HCT116 (cell line): ENCODE data around the gene REN. TPM values are rescaled to one million over a fixed set of nuclear protein-coding genes. Genes with fewer than 3 reads are reported as not detected.
A peak's percentile ranks its signal among the peaks of the same experiment; 100 is the strongest.

Experiments
- ATAC-seq: fragments of 200-7000 bp; cut with Tn5 transposase; 2 replicates; pipeline ENCODE4 v1.9.1; 2020; ENCODE audit warnings: mild to moderate bottlenecking, moderate library complexity
- Bru-seq: library from RNA; stranded (reverse); fragments of 400-500 nt; gene quantifications from one replicate; lab custom pipeline; 2021; lab: Mats Ljungman, UMichigan
- BruChase-seq, 2 experiments: library from RNA; stranded (reverse); fragments of 400-500 nt; gene quantifications; one replicate each; lab custom pipeline; 2021; lab: Mats Ljungman, UMichigan
- BruUV-seq: library from RNA; stranded (reverse); fragments of 400-500 nt; replicated peaks from 2 replicates; lab custom pipeline; 2021; lab: Mats Ljungman, UMichigan
- CTCF ChIA-PET: fragments of 300-600 bp; sonication (Branson Sonifier 250); formaldehyde crosslinking; loops from one replicate; lab custom pipeline; 2021; ENCODE audit warnings: antibody characterized with exemption; lab: Charles Lee
- POLR2A ChIA-PET: fragments of 300-600, 350-600 bp; sonication (Branson Sonifier 250); formaldehyde crosslinking; loops from one replicate; lab custom pipeline; 2021; ENCODE audit warnings: antibody characterized with exemption; lab: Charles Lee
- RAD21 ChIA-PET, 2 experiments: fragments of 300-600 bp; sonication (Branson Sonifier 250); formaldehyde crosslinking; loops; one replicate each; lab custom pipeline; 2023; ENCODE audit warnings: low total read pairs in 2 of 2; ENCODE audit not compliant: uncharacterized antibody in 2 of 2, unreplicated experiment in 2 of 2, low non-redundant PET in 1 of 2; lab: Charles Lee
- DNase-seq: peaks from one replicate; pipeline ENCODE4 v3.0.0-alpha.2; 2010; ENCODE audit warnings: low read depth, low spot score
- H2AFZ ChIP-seq: fragments of 200-600 bp; shearing (Covaris generic), sonication (generic); 2 replicates; pipeline ENCODE4 v1.6.1; 2017; ENCODE audit warnings: low read depth, mixed run types, mixed read lengths, antibody characterized with exemption, low read length; ENCODE audit not compliant: poor library complexity, severe bottlenecking
- H3K27ac ChIP-seq: 2 replicates; pipeline ENCODE4 v1.5.1; 2012; ENCODE audit warnings: low read depth, low read length
- H3K27me3 ChIP-seq: fragments of 200-600 bp; sonication (generic); 2 replicates; pipeline ENCODE4 v1.6.1; 2016; ENCODE audit warnings: mixed run types, low read length, mixed read lengths; ENCODE audit not compliant: insufficient read depth
- H3K36me3 ChIP-seq, 2 experiments: fragments of 200-500 bp in 1 of 2; fragments of 200-600 bp in 1 of 2; sonication (Bioruptor generic) in 1 of 2; sonication (generic) in 1 of 2; 2 replicates each; pipeline versions ENCODE4 v1.5.1 to v1.6.1; 2014 to 2016; ENCODE audit warnings: low read length in 2 of 2, inconsistent platforms in 1 of 2, mixed read lengths in 1 of 2, mixed run types in 1 of 2; ENCODE audit not compliant: insufficient read depth in 2 of 2, control insufficient read depth in 1 of 2
- H3K4me1 ChIP-seq, 2 experiments: fragments of 200-600 bp in 1 of 2; sonication (generic) in 1 of 2; 2 replicates each; pipeline versions ENCODE4 v1.5.1 to v1.6.1; 2012 to 2017; ENCODE audit warnings: low read length in 2 of 2, inconsistent platforms in 1 of 2, mild to moderate bottlenecking in 1 of 2, mixed read lengths in 1 of 2, mixed run types in 1 of 2, moderate library complexity in 1 of 2; ENCODE audit not compliant: insufficient read depth in 2 of 2, control insufficient read depth in 1 of 2
- H3K4me2 ChIP-seq: fragments of 200-600 bp; sonication (generic); 2 replicates; pipeline ENCODE4 v1.6.1; 2017; ENCODE audit warnings: mixed run types, low read length, mixed read lengths
- H3K4me3 ChIP-seq, 2 experiments: fragments of 200-600 bp in 1 of 2; sonication (generic) in 1 of 2; replicated peaks in 1 of 2; 2 replicates each; pipeline ENCODE4 v1.5.1; 2011 to 2016; ENCODE audit warnings: low read length in 2 of 2, control low read depth in 1 of 2, low read depth in 1 of 2, mild to moderate bottlenecking in 1 of 2, mixed read lengths in 1 of 2, mixed run types in 1 of 2
- H3K79me2 ChIP-seq: fragments of 200-600 bp; sonication (generic); 2 replicates; pipeline ENCODE4 v1.6.1; 2017; ENCODE audit warnings: mild to moderate bottlenecking, mixed run types, low read length, moderate library complexity, mixed read lengths; ENCODE audit not compliant: insufficient read depth
- H3K9ac ChIP-seq: fragments of 200-600 bp; sonication (generic); 2 replicates; pipeline ENCODE4 v1.6.1; 2016; ENCODE audit warnings: low read length, mixed read lengths
- H3K9me2 ChIP-seq: fragments of 200-600 bp; sonication (generic), shearing (Covaris generic); 2 replicates; pipeline ENCODE4 v1.6.1; 2017; ENCODE audit warnings: mixed run types, mild to moderate bottlenecking, moderate library complexity; ENCODE audit not compliant: insufficient read depth
- H3K9me3 ChIP-seq, 2 experiments: fragments of 200-500 bp in 1 of 2; fragments of 200-600 bp in 1 of 2; sonication (Bioruptor generic) in 1 of 2; sonication (generic) in 1 of 2; 2 replicates each; pipeline ENCODE4 v1.6.1; 2014 to 2017; ENCODE audit warnings: low read length in 2 of 2, mixed read lengths in 2 of 2, inconsistent platforms in 1 of 2, low read depth in 1 of 2, mild to moderate bottlenecking in 1 of 2, mixed run types in 1 of 2, moderate library complexity in 1 of 2; ENCODE audit not compliant: control insufficient read depth in 1 of 2, insufficient read depth in 1 of 2
- H4K20me1 ChIP-seq: fragments of 200-600 bp; sonication (generic), shearing (Covaris generic); 2 replicates; pipeline ENCODE4 v1.6.1; 2017; ENCODE audit warnings: mixed run types, mild to moderate bottlenecking, moderate library complexity; ENCODE audit not compliant: insufficient read depth
- EGR1 ChIP-seq: IDR thresholded peaks from 2 replicates; pipeline ENCODE4 v1.6.1; 2012; ENCODE audit warnings: low read depth
- EZH2 ChIP-seq: fragments of 200-600 bp; sonication (generic); IDR thresholded peaks from 2 replicates; pipeline ENCODE4 v1.6.1; 2017; ENCODE audit warnings: antibody characterized with exemption, mixed run types
- EZH2phosphoT487 ChIP-seq: fragments of 200-600 bp; IDR thresholded peaks from 2 replicates; pipeline ENCODE4 v1.6.1; 2018; ENCODE audit warnings: antibody characterized with exemption, borderline replicate concordance
- FOSL1 ChIP-seq: IDR thresholded peaks from 2 replicates; pipeline ENCODE4 v1.6.1; 2012; ENCODE audit warnings: low read depth
- JUND ChIP-seq: IDR thresholded peaks from 2 replicates; pipeline ENCODE4 v1.6.1; 2012
- RAD21 ChIP-seq: IDR thresholded peaks from 2 replicates; pipeline ENCODE4 v1.6.1; 2012; ENCODE audit warnings: low read depth, mild to moderate bottlenecking
- SIN3A ChIP-seq: IDR thresholded peaks from 2 replicates; pipeline ENCODE4 v1.6.1; 2012; ENCODE audit warnings: low read depth
- SP1 ChIP-seq: IDR thresholded peaks from 2 replicates; pipeline ENCODE4 v1.6.1; 2012; ENCODE audit warnings: low read depth
- TCF7L2 ChIP-seq: IDR thresholded peaks from 2 replicates; pipeline ENCODE4 v1.7.0; 2011; ENCODE audit warnings: borderline replicate concordance, inconsistent platforms; ENCODE audit not compliant: insufficient read depth, insufficient read length; ENCODE audit errors: extremely low read depth
- YY1 ChIP-seq: IDR thresholded peaks from 2 replicates; pipeline ENCODE4 v1.6.1; 2011; ENCODE audit warnings: low read length, low read depth, moderate library complexity, mild to moderate bottlenecking; ENCODE audit not compliant: insufficient replicate concordance; ENCODE audit errors: extremely low read depth
- ZNF274 ChIP-seq: fragments of 200-500 bp; sonication (Bioruptor generic); IDR thresholded peaks from 2 replicates; pipeline ENCODE4 v1.6.1; 2014; ENCODE audit warnings: mild to moderate bottlenecking, low read depth, low read length, inconsistent platforms
- intact Hi-C: fragments of 100-400 bp; cut with micrococcal nuclease; formaldehyde crosslinking; loops from 2 replicates; pipeline ENCODE4 v1.10.0; 2022
- long read RNA-seq: library from polyadenylated mRNA; unstranded; transcript quantifications from one replicate; pipeline ENCODE4 v2.0.0, GENCODE V29; 2021; ENCODE audit not compliant: unreplicated experiment
- polyA plus RNA-seq: library from polyadenylated mRNA; unstranded; fragments of >200 nt; gene quantifications from 2 replicates; pipeline ENCODE4 v1.2.1, GENCODE V29; 2012; ENCODE audit warnings: missing spikeins
- total RNA-seq: library from RNA; stranded (reverse); gene quantifications from one replicate; pipeline ENCODE4 v1.2.1, GENCODE V29; 2021; ENCODE audit not compliant: unreplicated experiment
- TF ChIP-seq, protein P1 (sequence below): IDR thresholded peaks from 2 replicates; pipeline ENCODE4 v1.6.1; 2012
- TF ChIP-seq, protein P2 (sequence below): IDR thresholded peaks from 2 replicates; pipeline ENCODE4 v1.6.1; 2012
- TF ChIP-seq, protein P3 (sequence below), 3 experiments: fragments of 200-600 bp in 1 of 3; sonication (generic) in 1 of 3; IDR thresholded peaks in 2 of 3; conservative IDR thresholded peaks in 1 of 3; 2 replicates each; pipeline ENCODE4 v1.5.1; 2012 to 2017; ENCODE audit warnings: low read depth in 2 of 3, low read length in 2 of 3, antibody characterized with exemption in 1 of 3, borderline replicate concordance in 1 of 3, control low read depth in 1 of 3, mild to moderate bottlenecking in 1 of 3, mixed read lengths in 1 of 3, mixed run types in 1 of 3, moderate library complexity in 1 of 3; ENCODE audit not compliant: insufficient read depth in 1 of 3
- TF ChIP-seq, protein P4 (sequence below): IDR thresholded peaks from 2 replicates; pipeline ENCODE4 v1.6.1; 2012; ENCODE audit warnings: low read depth

REN gene
- total RNA-seq (0.47 TPM), Bru-seq, nascent RNA (percentile 12 among the genes with signal in this experiment), BruChase-seq, experiment 1, labeled RNA remaining after a 6-hour chase (percentile 7 among the genes with signal in this experiment), BruChase-seq, experiment 2, labeled RNA remaining after a 2-hour chase (percentile 5 among the genes with signal in this experiment)
- polyA plus RNA-seq: 0.39 and 0.56 TPM in 2 replicates
- long read RNA-seq: 0 reads

DNA sequence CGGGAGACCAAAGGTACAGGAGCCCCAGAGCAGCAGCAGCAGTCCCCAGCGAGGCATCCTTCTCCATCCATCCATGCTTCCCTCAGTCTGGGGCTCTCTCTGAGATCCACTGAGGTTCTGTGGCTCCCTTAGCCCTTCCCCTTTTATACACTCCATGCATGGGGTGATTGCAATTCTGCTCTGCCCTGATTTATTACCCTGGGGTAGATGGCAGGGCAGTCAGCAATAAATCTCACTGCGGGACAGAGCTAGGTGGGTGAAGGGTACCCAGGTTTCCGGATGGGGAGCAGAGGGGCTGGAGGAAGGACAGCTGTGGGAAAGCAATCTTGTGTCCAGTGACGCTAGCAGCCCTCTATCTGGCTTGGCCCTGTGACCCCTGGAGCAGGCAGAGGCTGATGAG is at the start of gene REN:
TSS of gene REN (minus strand) at position 119 of the 400 bp plus-strand sequence. CDS start at position 75, 44 bp downstream.
- TF ChIP-seq YY1 (no peak), SP1 (no peak), TCF7L2 (no peak), ZNF274 (no peak), SIN3A (no peak), FOSL1 (no peak), RAD21 (no peak), EGR1 (no peak), JUND (no peak), EZH2phosphoT487 (no peak), EZH2 (no peak)
- TF ChIP-seq, protein P1, sequence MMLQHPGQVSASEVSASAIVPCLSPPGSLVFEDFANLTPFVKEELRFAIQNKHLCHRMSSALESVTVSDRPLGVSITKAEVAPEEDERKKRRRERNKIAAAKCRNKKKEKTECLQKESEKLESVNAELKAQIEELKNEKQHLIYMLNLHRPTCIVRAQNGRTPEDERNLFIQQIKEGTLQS: no peak
- TF ChIP-seq, protein P2, sequence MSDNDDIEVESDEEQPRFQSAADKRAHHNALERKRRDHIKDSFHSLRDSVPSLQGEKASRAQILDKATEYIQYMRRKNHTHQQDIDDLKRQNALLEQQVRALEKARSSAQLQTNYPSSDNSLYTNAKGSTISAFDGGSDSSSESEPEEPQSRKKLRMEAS: no peak
- TF ChIP-seq, protein P3, sequence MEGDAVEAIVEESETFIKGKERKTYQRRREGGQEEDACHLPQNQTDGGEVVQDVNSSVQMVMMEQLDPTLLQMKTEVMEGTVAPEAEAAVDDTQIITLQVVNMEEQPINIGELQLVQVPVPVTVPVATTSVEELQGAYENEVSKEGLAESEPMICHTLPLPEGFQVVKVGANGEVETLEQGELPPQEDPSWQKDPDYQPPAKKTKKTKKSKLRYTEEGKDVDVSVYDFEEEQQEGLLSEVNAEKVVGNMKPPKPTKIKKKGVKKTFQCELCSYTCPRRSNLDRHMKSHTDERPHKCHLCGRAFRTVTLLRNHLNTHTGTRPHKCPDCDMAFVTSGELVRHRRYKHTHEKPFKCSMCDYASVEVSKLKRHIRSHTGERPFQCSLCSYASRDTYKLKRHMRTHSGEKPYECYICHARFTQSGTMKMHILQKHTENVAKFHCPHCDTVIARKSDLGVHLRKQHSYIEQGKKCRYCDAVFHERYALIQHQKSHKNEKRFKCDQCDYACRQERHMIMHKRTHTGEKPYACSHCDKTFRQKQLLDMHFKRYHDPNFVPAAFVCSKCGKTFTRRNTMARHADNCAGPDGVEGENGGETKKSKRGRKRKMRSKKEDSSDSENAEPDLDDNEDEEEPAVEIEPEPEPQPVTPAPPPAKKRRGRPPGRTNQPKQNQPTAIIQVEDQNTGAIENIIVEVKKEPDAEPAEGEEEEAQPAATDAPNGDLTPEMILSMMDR (IDR thresholded peaks at IDR 0.05 in 2 of 3, conservative IDR thresholded peaks at IDR 0.05 in 1 of 3; ENCODE audit: borderline replicate concordance in 1 of 3, insufficient read depth in 1 of 3, low read depth in 2 of 3, low read length in 2 of 3): no peak
- TF ChIP-seq, protein P4, sequence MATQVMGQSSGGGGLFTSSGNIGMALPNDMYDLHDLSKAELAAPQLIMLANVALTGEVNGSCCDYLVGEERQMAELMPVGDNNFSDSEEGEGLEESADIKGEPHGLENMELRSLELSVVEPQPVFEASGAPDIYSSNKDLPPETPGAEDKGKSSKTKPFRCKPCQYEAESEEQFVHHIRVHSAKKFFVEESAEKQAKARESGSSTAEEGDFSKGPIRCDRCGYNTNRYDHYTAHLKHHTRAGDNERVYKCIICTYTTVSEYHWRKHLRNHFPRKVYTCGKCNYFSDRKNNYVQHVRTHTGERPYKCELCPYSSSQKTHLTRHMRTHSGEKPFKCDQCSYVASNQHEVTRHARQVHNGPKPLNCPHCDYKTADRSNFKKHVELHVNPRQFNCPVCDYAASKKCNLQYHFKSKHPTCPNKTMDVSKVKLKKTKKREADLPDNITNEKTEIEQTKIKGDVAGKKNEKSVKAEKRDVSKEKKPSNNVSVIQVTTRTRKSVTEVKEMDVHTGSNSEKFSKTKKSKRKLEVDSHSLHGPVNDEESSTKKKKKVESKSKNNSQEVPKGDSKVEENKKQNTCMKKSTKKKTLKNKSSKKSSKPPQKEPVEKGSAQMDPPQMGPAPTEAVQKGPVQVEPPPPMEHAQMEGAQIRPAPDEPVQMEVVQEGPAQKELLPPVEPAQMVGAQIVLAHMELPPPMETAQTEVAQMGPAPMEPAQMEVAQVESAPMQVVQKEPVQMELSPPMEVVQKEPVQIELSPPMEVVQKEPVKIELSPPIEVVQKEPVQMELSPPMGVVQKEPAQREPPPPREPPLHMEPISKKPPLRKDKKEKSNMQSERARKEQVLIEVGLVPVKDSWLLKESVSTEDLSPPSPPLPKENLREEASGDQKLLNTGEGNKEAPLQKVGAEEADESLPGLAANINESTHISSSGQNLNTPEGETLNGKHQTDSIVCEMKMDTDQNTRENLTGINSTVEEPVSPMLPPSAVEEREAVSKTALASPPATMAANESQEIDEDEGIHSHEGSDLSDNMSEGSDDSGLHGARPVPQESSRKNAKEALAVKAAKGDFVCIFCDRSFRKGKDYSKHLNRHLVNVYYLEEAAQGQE: no peak
- DNase-seq (no peak), ATAC-seq (no peak)
- Histone ChIP-seq H3K4me3 (no peak within 1 kb of the TSS), H3K9ac (no peak within 1 kb of the TSS), H3K79me2 (no peaks in the 10 kb centered on the region), H3K9me2 (no peaks in the 10 kb centered on the region), H2AFZ (no peak within 1 kb of the TSS), H3K36me3 (no peaks in the 10 kb centered on the region), H3K27ac (no peak within 1 kb of the TSS), H3K27me3 (no peaks in the 10 kb centered on the region), H3K4me1 (peaks cover 0 to 24% of the 10 kb centered on the region in 2 experiments; a peak in 2 of 4 replicates), H3K4me2 (no peak within 1 kb of the TSS), H4K20me1 (no peaks in the 10 kb centered on the region), H3K9me3 (peaks cover 4 to 13% of the 10 kb centered on the region in 2 experiments; a peak in 1 of 4 replicates)
- POLR2A ChIA-PET: no interaction called here
- RAD21 ChIA-PET: no interaction called here
- intact Hi-C loops: no loop called here
- no TSS peak for BruUV-seq
- CTCF ChIA-PET: interaction anchor here (1.2 kb wide), 1 partner anchor 48 kb away, joined by 3 read pairs; the partner anchor contains the start of gene GOLT1A
